PC-3 (cell line): ENCODE measurements around the gene PLA2G4D. TPM values are rescaled to one million over a fixed set of nuclear protein-coding genes. Genes with fewer than 3 reads are reported as not detected.

ENCODE experiments used
- ATAC-seq: fragments of 200-7000 bp; cut with Tn5 transposase; 2 replicates; pipeline ENCODE4 v1.9.1; 2020; ENCODE audit warnings: mild to moderate bottlenecking, moderate library complexity
- BruUV-seq: library from RNA; stranded (reverse); fragments of 400-500 nt; replicated peaks from 2 replicates; lab custom pipeline; 2021; lab: Mats Ljungman, UMichigan
- CTCF ChIA-PET: fragments of 300-600 bp; sonication (Branson Sonifier 250); formaldehyde crosslinking; loops from one replicate; lab custom pipeline; 2022; ENCODE audit warnings: antibody characterized with exemption; lab: Charles Lee
- POLR2A ChIA-PET: fragments of 300-600 bp; sonication (Branson Sonifier 250); formaldehyde crosslinking; loops from one replicate; lab custom pipeline; 2022; ENCODE audit warnings: antibody characterized with exemption; ENCODE audit not compliant: unreplicated experiment; lab: Charles Lee
- DNase-seq: peaks from one replicate; pipeline ENCODE4 v3.0.0-alpha.2; 2015
- H2AFZ ChIP-seq: fragments of 300-600 bp; sonication (generic); 2 replicates; pipeline ENCODE4 v1.6.0; 2016; ENCODE audit warnings: antibody characterized with exemption, low read length
- H3F3A ChIP-seq: fragments of 300-600 bp; sonication (generic); one replicate; pipeline ENCODE4 v1.6.0; 2017; ENCODE audit warnings: antibody characterized with exemption, low read length, control low read depth, mild to moderate bottlenecking; ENCODE audit not compliant: unreplicated experiment
- H3K27ac ChIP-seq: fragments of 300-600 bp; sonication (generic); 2 replicates; pipeline ENCODE4 v1.5.1; 2016; ENCODE audit warnings: mild to moderate bottlenecking, low read length
- H3K27me3 ChIP-seq: fragments of 300-600 bp; sonication (generic); 2 replicates; pipeline ENCODE4 v1.6.1; 2016; ENCODE audit warnings: low read length, mixed read lengths
- H3K36me3 ChIP-seq: fragments of 300-600 bp; sonication (generic); 2 replicates; pipeline ENCODE4 v1.6.1; 2016; ENCODE audit warnings: low read depth, mixed run types, low read length, mixed read lengths
- H3K4me1 ChIP-seq: fragments of 300-600 bp; sonication (generic); 2 replicates; pipeline ENCODE4 v1.5.1; 2016; ENCODE audit warnings: low read length; ENCODE audit not compliant: insufficient read depth
- H3K4me2 ChIP-seq: fragments of 300-600 bp; sonication (generic); 2 replicates; pipeline ENCODE4 v1.6.0; 2016; ENCODE audit warnings: low read length
- H3K4me3 ChIP-seq: fragments of 300-600 bp; sonication (generic); 2 replicates; pipeline ENCODE4 v1.5.1; 2016; ENCODE audit warnings: mild to moderate bottlenecking, low read length, mixed read lengths
- H3K79me2 ChIP-seq: fragments of 300-600 bp; sonication (generic); 2 replicates; pipeline ENCODE4 v1.6.1; 2017; ENCODE audit warnings: low read length, mixed read lengths
- H3K9ac ChIP-seq: fragments of 300-600 bp; sonication (generic); 2 replicates; pipeline ENCODE4 v1.6.0; 2016; ENCODE audit warnings: mild to moderate bottlenecking, low read length
- H3K9me2 ChIP-seq: fragments of 300-600 bp; sonication (generic); replicated peaks from 2 replicates; pipeline ENCODE4 v1.6.1; 2016; ENCODE audit warnings: mixed run types, low read length, mixed read lengths
- H3K9me3 ChIP-seq: fragments of 300-600 bp; sonication (generic); 2 replicates; pipeline ENCODE4 v1.6.1; 2016; ENCODE audit warnings: low read length, mixed read lengths
- H4K20me1 ChIP-seq: fragments of 300-600 bp; sonication (generic); 2 replicates; pipeline ENCODE4 v1.6.1; 2016; ENCODE audit warnings: low read length, mixed read lengths
- EZH2 ChIP-seq: fragments of 300-600 bp; sonication (generic); IDR thresholded peaks from one replicate; pipeline ENCODE4 v1.6.1; 2017; ENCODE audit warnings: antibody characterized with exemption, mild to moderate bottlenecking, low read length; ENCODE audit not compliant: unreplicated experiment
- EZH2phosphoT487 ChIP-seq: fragments of 300-600 bp; sonication (generic); IDR thresholded peaks from 2 replicates; pipeline ENCODE4 v1.6.1; 2018; ENCODE audit warnings: mild to moderate bottlenecking, antibody characterized with exemption, low read length, borderline replicate concordance
- intact Hi-C: fragments of 100-400 bp; cut with micrococcal nuclease; formaldehyde crosslinking; loops from 2 replicates; pipeline ENCODE4 v1.9.0; 2023
- total RNA-seq: library from RNA; depleted of rRNA; stranded (reverse); fragments of >200 nt; gene quantifications from 2 replicates; pipeline ENCODE4 v1.2.3, GENCODE V29; 2014
- TF ChIP-seq, protein P1 (sequence below): fragments of 300-600 bp; sonication (generic); conservative IDR thresholded peaks from 2 replicates; pipeline ENCODE4 v1.5.1; 2017; ENCODE audit warnings: antibody characterized with exemption, low read depth, mild to moderate bottlenecking, low read length

Gene PLA2G4D
- total RNA-seq, 1 experiment from 2014 or later: 0.55 TPM

DNA sequence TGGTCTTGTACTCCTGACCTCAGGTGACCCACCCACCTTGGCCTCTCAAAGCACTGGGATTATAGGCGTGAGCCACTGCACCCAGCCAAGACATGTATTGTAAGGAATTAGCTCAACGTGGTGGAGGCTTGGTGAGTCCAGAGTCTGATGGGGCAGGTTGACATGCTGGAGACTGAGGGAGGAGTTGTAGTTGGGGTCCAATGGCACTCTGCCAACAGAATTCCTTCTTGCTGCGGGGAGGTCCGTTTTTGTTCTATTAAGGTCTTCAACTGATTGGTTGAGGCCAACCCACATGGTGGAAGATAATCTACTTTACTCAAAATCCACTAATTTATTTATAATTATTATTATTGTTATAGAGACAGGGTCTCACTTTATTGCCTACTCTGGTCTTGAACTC, 30.1 kb downstream of the PLA2G4D start:
- Histone ChIP-seq H3K27ac (no peak overlapping the region), H3K36me3 (no peaks in the 10 kb centered on the region), H3K79me2 (no peaks in the 10 kb centered on the region), H3F3A (no peaks in the 10 kb centered on the region), H2AFZ (no peak overlapping the region), H3K9me2 (no peaks in the 10 kb centered on the region), H3K4me3 (no peak overlapping the region), H3K4me1 (peaks cover 17% of the 10 kb centered on the region; the same call in 1 of the 2 replicates), H3K4me2 (no peak overlapping the region), H3K27me3 (no peaks in the 10 kb centered on the region), H4K20me1 (no peaks in the 10 kb centered on the region), H3K9me3 (no peaks in the 10 kb centered on the region), H3K9ac (no peak overlapping the region)
- POLR2A ChIA-PET: no interaction called here
- TF ChIP-seq EZH2 (no peak), EZH2phosphoT487 (no peak)
- TF ChIP-seq, protein P1, sequence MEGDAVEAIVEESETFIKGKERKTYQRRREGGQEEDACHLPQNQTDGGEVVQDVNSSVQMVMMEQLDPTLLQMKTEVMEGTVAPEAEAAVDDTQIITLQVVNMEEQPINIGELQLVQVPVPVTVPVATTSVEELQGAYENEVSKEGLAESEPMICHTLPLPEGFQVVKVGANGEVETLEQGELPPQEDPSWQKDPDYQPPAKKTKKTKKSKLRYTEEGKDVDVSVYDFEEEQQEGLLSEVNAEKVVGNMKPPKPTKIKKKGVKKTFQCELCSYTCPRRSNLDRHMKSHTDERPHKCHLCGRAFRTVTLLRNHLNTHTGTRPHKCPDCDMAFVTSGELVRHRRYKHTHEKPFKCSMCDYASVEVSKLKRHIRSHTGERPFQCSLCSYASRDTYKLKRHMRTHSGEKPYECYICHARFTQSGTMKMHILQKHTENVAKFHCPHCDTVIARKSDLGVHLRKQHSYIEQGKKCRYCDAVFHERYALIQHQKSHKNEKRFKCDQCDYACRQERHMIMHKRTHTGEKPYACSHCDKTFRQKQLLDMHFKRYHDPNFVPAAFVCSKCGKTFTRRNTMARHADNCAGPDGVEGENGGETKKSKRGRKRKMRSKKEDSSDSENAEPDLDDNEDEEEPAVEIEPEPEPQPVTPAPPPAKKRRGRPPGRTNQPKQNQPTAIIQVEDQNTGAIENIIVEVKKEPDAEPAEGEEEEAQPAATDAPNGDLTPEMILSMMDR: no peak
- intact Hi-C loops: no loop called here
- CTCF ChIA-PET: interaction anchor here (1.5 kb wide), 1 partner anchor 20 kb away, joined by 3 read pairs; no protein-coding TSS in a partner anchor
- BruUV-seq: no TSS peak
- no peak for ATAC-seq
- no peak for DNase-seq

DNA sequence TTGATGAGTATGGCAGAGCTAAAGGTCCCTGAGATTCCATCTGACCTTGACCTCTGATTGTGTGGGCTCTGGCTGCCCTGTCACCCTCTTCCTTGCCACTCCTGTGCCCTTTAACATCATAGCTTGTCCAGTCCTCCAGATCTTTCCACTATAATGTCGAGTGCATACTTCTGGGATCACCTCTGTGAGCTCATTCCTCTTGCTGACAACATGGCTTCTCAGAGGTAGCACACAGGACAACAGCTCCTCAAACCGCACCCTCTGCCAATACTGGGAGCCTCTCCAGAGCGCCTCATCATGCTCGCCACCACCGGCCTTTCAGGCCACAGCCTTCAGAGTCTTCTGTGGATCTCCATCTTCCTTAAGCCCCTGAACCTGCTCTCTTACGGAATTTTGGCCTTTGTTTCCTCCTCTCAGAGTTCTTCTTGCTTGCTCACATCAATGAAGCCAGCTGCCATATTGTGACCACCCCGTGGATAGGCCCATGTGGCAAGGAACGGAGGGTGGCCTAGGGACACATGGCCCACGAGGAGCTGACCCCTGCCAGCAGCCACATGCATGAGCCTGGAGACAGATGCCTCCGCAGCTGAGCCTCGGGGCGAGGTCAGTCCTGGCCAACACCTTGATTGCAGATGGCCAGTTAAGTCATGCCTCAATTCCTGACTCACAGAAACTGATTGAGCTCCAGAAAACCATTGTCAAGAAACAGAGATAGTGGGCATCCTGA, 31.1 kb downstream of the PLA2G4D start:
- intact Hi-C loops: no loop called here

More for the DNA sequence above, 31.1 kb downstream of the PLA2G4D start:
- H3F3A ChIP-seq: no peaks in the 10 kb centered on the region
- no peak overlapping the region for H3K9ac ChIP-seq
- ATAC-seq (no peak), DNase-seq (no peak)
- no peaks in the 10 kb centered on the region for H3K9me2 ChIP-seq
- no peaks in the 10 kb centered on the region for H3K79me2 ChIP-seq
- BruUV-seq: no TSS peak
- no peak overlapping the region for H3K27ac ChIP-seq
- ChIA-PET CTCF (no interaction called here), POLR2A (no interaction called here)
- H3K27me3 ChIP-seq: no peaks in the 10 kb centered on the region
- H3K9me3 ChIP-seq: no peaks in the 10 kb centered on the region
- H3K4me3 ChIP-seq: no peak overlapping the region
- peaks cover 17% of the 10 kb centered on the region for H3K4me1 ChIP-seq
- H4K20me1 ChIP-seq: no peaks in the 10 kb centered on the region
- TF ChIP-seq EZH2 (no peak), EZH2phosphoT487 (no peak)
- TF ChIP-seq, protein P1: no peak
- H2AFZ ChIP-seq: no peak overlapping the region
- H3K4me2 ChIP-seq: no peak overlapping the region
- no peaks in the 10 kb centered on the region for H3K36me3 ChIP-seq
